ENCODE results near the gene TMEM187.

TMEM187 gene

GRCh38 chrX:153954558-153955227 is 17.9 kb upstream of the TMEM187 start:
- H3K9me3 Mint-ChIP-seq, result no peaks in the 10 kb centered on the region
- H3K4me1 Mint-ChIP-seq (ENCODE audit: low read depth), result peaks cover 6% of the 10 kb centered on the region
- peaks cover 100% of the 10 kb centered on the region for H3K36me3 Mint-ChIP-seq (ENCODE audit: low read depth)
- H3K27me3 Mint-ChIP-seq, result no peaks in the 10 kb centered on the region
- peak overlapping the region; percentile 32 for H3K27ac Mint-ChIP-seq
- intact Hi-C loops (cut with micrococcal nuclease), result loop anchor here (5.0 kb wide), 1 partner anchor 192 kb away; the partner anchor contains the start of gene PLXNB3
- no peak overlapping the region for H3K4me3 Mint-ChIP-seq

DNA sequence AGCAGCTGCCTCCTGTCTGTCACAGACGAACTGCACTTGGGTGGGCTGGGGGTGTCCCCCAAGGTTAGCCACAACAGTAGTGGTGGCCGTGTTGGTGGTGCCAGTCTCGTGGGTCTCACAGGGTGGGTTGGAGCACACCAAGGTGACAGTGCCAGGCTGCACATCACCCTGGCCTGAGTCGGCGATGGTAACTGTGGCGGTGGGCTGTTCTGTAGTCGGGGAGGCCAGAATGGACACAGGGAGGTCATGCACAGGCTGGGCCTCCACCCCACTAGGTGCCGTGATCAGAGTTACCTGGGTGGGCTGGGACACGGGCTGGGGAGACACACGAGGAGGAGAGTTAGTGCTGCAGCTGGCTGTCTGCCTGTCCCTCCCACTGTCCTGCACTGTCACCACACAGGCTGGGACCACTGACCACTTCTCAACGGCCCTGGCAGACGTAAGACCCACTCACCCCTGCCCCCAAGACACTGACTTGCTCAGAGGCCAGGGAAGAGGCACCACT is 17.3 kb upstream of the TMEM187 start:
- Mint-ChIP-seq H3K4me3 (no peak overlapping the region), H3K4me1 (ENCODE audit: low read depth) (peaks cover under 1% of the 10 kb centered on the region), H3K27me3 (no peaks in the 10 kb centered on the region), H3K9me3 (no peaks in the 10 kb centered on the region), H3K27ac (no peak overlapping the region), H3K36me3 (ENCODE audit: low read depth) (peaks cover 100% of the 10 kb centered on the region)
- intact Hi-C loops (cut with micrococcal nuclease), result no loop called here

- no peaks in the 10 kb centered on the region for H3K4me1 Mint-ChIP-seq (ENCODE audit: low read depth)
- peaks cover 100% of the 10 kb centered on the region for H3K36me3 Mint-ChIP-seq (ENCODE audit: low read depth)
- H3K9me3 Mint-ChIP-seq, result no peaks in the 10 kb centered on the region
- H3K4me3 Mint-ChIP-seq, result no peak overlapping the region
- H3K27ac Mint-ChIP-seq, result no peak overlapping the region
- intact Hi-C loops (cut with micrococcal nuclease), result no loop called here
- H3K27me3 Mint-ChIP-seq, result no peaks in the 10 kb centered on the region
These were observed 16.3 kb upstream of the TMEM187 start for GRCh38 chrX:153956044-153956907.

GRCh38 chrX:153957224-153957623 is 15.3 kb upstream of the TMEM187 start:
- Mint-ChIP-seq H3K4me1 (ENCODE audit: low read depth) (no peaks in the 10 kb centered on the region), H3K9me3 (no peaks in the 10 kb centered on the region), H3K4me3 (no peak overlapping the region), H3K36me3 (ENCODE audit: low read depth) (peaks cover 100% of the 10 kb centered on the region), H3K27me3 (no peaks in the 10 kb centered on the region), H3K27ac (no peak overlapping the region)
- intact Hi-C loops (cut with micrococcal nuclease), result no loop called here

- Mint-ChIP-seq H3K4me3 (no peak overlapping the region), H3K27me3 (no peaks in the 10 kb centered on the region), H3K4me1 (ENCODE audit: low read depth) (no peaks in the 10 kb centered on the region), H3K36me3 (ENCODE audit: low read depth) (peaks cover 100% of the 10 kb centered on the region), H3K27ac (no peak overlapping the region), H3K9me3 (no peaks in the 10 kb centered on the region)
- intact Hi-C loops (cut with micrococcal nuclease), result no loop called here
These were observed 13.9 kb upstream of the TMEM187 start for GRCh38 chrX:153958605-153959004.

DNA sequence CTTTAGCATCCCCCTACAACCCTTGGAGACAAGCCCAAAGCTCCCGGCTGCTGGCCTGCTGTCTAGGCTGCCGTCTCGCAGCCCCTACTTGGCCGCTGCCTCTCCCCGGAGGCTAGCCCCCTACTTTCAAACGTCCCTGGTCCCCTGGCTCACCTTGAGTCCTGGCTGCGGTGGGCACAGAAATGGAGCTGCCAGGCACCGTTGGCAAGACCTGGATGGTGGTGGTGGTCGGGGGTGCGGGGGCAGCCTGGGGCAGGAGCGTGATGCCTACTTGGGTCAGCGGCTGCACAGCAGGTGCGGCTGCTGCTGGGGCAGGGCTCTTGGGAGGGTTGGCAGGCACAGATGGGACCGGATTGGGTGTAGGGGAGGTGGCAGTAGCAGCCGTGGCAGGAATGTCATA is 12.9 kb upstream of the TMEM187 start:
- no peaks in the 10 kb centered on the region for H3K27me3 Mint-ChIP-seq
- no peaks in the 10 kb centered on the region for H3K9me3 Mint-ChIP-seq
- no peak overlapping the region for H3K4me3 Mint-ChIP-seq
- intact Hi-C loops (cut with micrococcal nuclease), result no loop called here
- H3K4me1 Mint-ChIP-seq (ENCODE audit: low read depth), result no peaks in the 10 kb centered on the region
- no peak overlapping the region for H3K27ac Mint-ChIP-seq
- H3K36me3 Mint-ChIP-seq (ENCODE audit: low read depth), result peaks cover 100% of the 10 kb centered on the region

DNA sequence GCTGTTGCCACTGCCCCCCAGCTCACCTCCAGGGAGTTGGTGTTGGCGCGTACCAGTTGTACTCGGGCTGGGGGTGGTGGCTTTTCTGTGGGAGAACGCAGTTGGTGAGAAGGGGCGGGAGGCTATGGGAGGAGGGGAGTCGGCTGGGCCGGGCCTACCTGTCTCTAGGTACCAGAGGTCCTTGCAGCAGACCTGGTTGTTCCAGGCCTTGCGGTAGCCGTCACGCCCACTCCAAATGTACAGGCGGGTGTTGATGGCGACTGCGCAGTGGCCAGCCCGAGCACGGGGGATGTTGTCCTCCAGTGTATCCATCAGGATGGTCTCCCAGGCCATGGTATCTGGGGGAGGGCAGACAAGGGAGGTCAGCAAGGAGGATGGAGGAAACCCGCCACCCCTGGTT is 12.5 kb upstream of the TMEM187 start:
- Mint-ChIP-seq H3K27ac (no peak overlapping the region), H3K9me3 (no peaks in the 10 kb centered on the region), H3K4me1 (ENCODE audit: low read depth) (no peaks in the 10 kb centered on the region), H3K27me3 (no peaks in the 10 kb centered on the region), H3K36me3 (ENCODE audit: low read depth) (peaks cover 100% of the 10 kb centered on the region), H3K4me3 (no peak overlapping the region)
- intact Hi-C loops (cut with micrococcal nuclease), result no loop called here

GRCh38 chrX:153960786-153961185 is 11.8 kb upstream of the TMEM187 start:
- no peaks in the 10 kb centered on the region for H3K4me1 Mint-ChIP-seq (ENCODE audit: low read depth)
- no peak overlapping the region for H3K4me3 Mint-ChIP-seq
- H3K27me3 Mint-ChIP-seq, result no peaks in the 10 kb centered on the region
- H3K36me3 Mint-ChIP-seq (ENCODE audit: low read depth), result peaks cover 100% of the 10 kb centered on the region
- H3K9me3 Mint-ChIP-seq, result no peaks in the 10 kb centered on the region
- no peak overlapping the region for H3K27ac Mint-ChIP-seq
- intact Hi-C loops (cut with micrococcal nuclease), result no loop called here

DNA sequence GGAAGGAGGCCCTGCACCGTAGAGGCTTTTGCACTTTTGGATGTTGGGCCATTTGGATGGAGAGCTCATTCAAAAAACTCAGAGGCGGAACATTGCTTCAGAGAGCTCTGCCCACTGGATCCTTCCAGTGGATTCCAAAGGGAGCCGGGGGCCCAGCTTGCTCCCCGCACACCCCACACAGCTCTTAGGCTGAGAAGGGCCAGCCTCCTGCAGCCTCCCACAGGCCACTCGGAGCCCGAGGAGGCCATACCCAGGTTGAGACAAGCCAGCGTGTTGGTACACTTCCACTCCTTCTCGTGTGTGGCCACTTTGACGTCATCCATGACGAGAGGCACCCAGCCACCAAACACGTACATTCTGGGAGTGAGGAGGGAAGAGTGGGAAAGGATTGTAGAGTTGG is 11.3 kb upstream of the TMEM187 start:
- intact Hi-C loops (cut with micrococcal nuclease), result no loop called here
- Mint-ChIP-seq H3K36me3 (ENCODE audit: low read depth) (peaks cover 100% of the 10 kb centered on the region), H3K4me3 (no peak overlapping the region), H3K27me3 (no peaks in the 10 kb centered on the region), H3K9me3 (no peaks in the 10 kb centered on the region), H3K27ac (no peak overlapping the region), H3K4me1 (ENCODE audit: low read depth) (peaks cover 5% of the 10 kb centered on the region)

- Mint-ChIP-seq H3K27me3 (no peaks in the 10 kb centered on the region), H3K9me3 (no peaks in the 10 kb centered on the region), H3K4me1 (ENCODE audit: low read depth) (peaks cover 27% of the 10 kb centered on the region), H3K4me3 (no peak overlapping the region), H3K36me3 (ENCODE audit: low read depth) (peaks cover 95% of the 10 kb centered on the region), H3K27ac (no peak overlapping the region)
- intact Hi-C loops (cut with micrococcal nuclease), result no loop called here
These were observed 9.0 kb upstream of the TMEM187 start for GRCh38 chrX:153963546-153963945.

DNA sequence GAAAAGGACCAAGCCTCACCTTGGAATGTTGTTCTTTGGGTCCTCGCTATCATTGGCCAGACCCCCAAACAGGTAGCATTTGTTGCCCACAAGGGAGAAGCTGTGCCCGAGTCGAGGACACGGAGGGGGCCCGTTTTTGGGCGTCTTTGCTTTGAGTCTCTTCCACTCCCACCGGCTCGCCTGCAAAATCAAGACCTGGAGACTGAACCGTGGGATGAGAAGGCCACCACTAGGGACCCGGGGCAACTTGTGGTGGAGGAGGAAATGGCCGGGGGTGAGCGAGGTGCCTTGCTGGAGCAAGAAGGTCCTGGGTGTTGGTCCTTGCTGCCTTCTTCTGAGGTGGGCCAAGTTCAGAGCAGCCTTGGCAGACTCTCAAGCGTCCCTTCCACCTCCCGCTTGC is 8.4 kb upstream of the TMEM187 start:
- intact Hi-C loops (cut with micrococcal nuclease), result no loop called here
- Mint-ChIP-seq H3K36me3 (ENCODE audit: low read depth) (peaks cover 89% of the 10 kb centered on the region), H3K4me1 (ENCODE audit: low read depth) (peaks cover 31% of the 10 kb centered on the region), H3K9me3 (no peaks in the 10 kb centered on the region), H3K4me3 (no peak overlapping the region), H3K27me3 (no peaks in the 10 kb centered on the region), H3K27ac (no peak overlapping the region)

DNA sequence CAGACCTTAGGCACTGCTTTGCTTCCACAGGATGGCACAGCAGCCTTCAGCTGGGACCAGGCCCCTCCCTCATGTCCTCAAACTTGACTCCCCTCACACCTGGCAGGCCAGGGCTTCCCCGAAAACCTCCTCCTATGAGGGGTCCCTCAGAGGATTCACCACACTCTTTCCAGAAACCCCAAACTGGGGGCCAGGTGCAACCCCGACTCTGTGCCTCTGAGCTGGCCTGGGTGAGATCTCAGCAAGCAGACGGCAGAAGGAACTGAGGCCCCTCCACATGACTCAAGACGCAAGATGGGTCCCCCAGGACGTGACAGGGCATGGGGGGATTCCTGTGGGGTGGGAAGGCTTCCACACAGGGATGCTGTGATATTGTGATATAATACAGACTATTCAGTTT is 7.1 kb upstream of the TMEM187 start:
- Mint-ChIP-seq H3K36me3 (ENCODE audit: low read depth) (peaks cover 82% of the 10 kb centered on the region), H3K4me1 (ENCODE audit: low read depth) (peaks cover 38% of the 10 kb centered on the region), H3K4me3 (no peak overlapping the region), H3K9me3 (no peaks in the 10 kb centered on the region), H3K27me3 (no peaks in the 10 kb centered on the region), H3K27ac (no peak overlapping the region)
- intact Hi-C loops (cut with micrococcal nuclease), result no loop called here

- peak overlapping the region; percentile 35 for H3K27ac Mint-ChIP-seq
- H3K4me1 Mint-ChIP-seq (ENCODE audit: low read depth), result peaks cover 38% of the 10 kb centered on the region
These were observed 6.3 kb upstream of the TMEM187 start for GRCh38 chrX:153966283-153966688.

DNA sequence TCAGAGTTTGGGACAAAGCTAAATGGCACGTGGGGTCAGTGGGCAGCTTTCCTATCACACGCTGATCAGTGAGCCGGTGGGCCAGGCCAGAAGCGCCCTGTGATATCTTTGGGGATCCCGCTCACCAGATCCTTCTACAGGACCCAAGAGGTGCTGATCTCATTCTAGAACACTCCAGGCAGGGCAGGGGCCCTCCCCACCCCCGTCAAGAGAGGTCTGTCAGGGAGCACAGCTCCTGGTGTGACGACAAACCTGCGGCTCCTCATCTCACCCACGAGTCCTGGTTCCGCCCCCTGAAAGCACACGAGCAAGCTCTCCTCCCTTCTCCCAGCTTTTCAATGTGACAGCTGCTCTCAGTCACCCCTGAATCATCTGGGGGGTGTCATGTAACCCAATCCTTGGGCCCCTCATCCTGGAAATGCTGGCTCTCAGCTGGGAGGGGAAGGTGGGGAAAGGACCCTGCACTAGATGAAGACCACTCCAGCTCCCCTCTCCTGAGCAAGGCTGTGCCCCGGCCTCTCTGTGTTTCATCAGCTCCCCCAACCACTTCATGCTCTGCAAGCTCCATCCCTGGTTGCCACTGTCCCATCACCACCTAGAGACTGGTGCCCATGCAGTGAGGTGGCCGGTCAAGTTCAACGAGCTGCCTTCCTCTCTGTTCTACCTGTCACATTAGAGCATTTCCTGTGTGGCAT is 5.6 kb upstream of the TMEM187 start:
- peaks cover 81% of the 10 kb centered on the region for H3K36me3 Mint-ChIP-seq (ENCODE audit: low read depth)
- H3K27ac Mint-ChIP-seq, result peak overlapping the region; percentile 84
- H3K27me3 Mint-ChIP-seq, result no peaks in the 10 kb centered on the region
- no peaks in the 10 kb centered on the region for H3K9me3 Mint-ChIP-seq
- H3K4me3 Mint-ChIP-seq, result peak overlapping the region; percentile 71
- H3K4me1 Mint-ChIP-seq (ENCODE audit: low read depth), result peaks cover 38% of the 10 kb centered on the region
- intact Hi-C loops (cut with micrococcal nuclease), result no loop called here

More at GRCh38 chrX:153966283-153966688, 6.3 kb upstream of the TMEM187 start:
- Mint-ChIP-seq H3K9me3 (no peaks in the 10 kb centered on the region), H3K36me3 (ENCODE audit: low read depth) (peaks cover 82% of the 10 kb centered on the region), H3K27me3 (no peaks in the 10 kb centered on the region), H3K4me3 (no peak overlapping the region)
- intact Hi-C loops (cut with micrococcal nuclease), result no loop called here
